Gastroesophageal sphincter (tissue), 3 donors: Measurements from ENCODE around the gene WDR73.

Experiments
- CTCF ChIP-seq, 4 experiments: fragments of 200-600 bp in 2 of 4; fragments of 450-650 bp in 2 of 4; sonication (generic) in 1 of 4; IDR thresholded peaks; one replicate each; pipeline ENCODE4 v1.5.1; 2017 to 2019; ENCODE audit warnings: antibody characterized with exemption in 4 of 4, mild to moderate bottlenecking in 2 of 4, moderate library complexity in 2 of 4
- EP300 ChIP-seq: sonication (generic); formaldehyde crosslinking; IDR thresholded peaks from one replicate; pipeline ENCODE4 v1.6.1; 2017; ENCODE audit warnings: antibody characterized with exemption, mild to moderate bottlenecking
- POLR2A ChIP-seq, 2 donors: fragments of 450-650 bp; IDR thresholded peaks; one replicate each; pipeline ENCODE4 v1.6.1; 2017; ENCODE audit warnings: antibody characterized with exemption in 2 of 2, mild to moderate bottlenecking in 2 of 2, moderate library complexity in 1 of 2
- POLR2AphosphoS5 ChIP-seq: sonication (generic); formaldehyde crosslinking; IDR thresholded peaks from one replicate; pipeline ENCODE4 v1.6.1; 2017; ENCODE audit warnings: antibody characterized with exemption

- no peak for TF ChIP-seq CTCF (IDR thresholded peaks at IDR 0.05)
- no peak for TF ChIP-seq POLR2AphosphoS5
- no peak for TF ChIP-seq EP300
- TF ChIP-seq POLR2A (IDR thresholded peaks at IDR 0.05), result no peak
Measured at GRCh38 chr15:84653584-84653909, 536 bp downstream of the WDR73 start.
